ENCODE results near the gene CEP131.
A peak's percentile ranks its signal among the peaks of the same experiment; 100 is the strongest.

Gene CEP131

DNA sequence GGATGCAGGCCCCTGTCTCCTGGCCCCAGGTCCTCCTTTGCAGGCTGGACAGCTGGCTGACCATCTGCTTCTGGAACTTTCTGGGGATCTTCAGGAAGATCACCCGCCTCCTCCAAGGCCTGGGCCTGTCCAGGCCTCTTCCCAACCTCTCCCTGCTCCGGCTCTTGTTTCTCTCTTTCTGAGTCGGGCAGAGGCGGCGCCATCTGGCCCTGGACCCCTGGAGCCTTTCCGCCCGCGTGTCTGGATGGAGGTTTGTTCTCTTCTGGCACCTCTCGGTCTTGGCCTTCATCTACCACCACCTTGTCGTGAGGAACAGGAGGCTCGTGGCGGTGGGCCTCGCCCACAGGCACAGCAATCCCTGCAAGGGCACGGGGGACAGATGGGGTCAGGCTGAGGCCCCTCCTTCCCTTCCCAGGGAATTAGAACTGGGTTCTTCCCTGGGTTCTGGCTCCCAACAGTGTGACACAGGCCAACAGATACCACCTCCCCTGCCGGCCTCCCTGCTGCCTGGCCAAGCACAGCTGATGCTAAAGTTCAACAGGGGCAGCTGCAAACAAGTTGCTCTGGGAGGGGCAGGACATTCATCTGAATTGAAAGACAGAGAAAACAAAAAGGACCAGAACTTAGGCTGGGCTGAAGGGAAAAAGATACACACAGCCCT lies 29.7 kb upstream of the CEP131 start:
- TF ChIP-seq TAF1 (IDR thresholded peaks at IDR 0.05; ENCODE audit: low read depth, low read length) (no peak), SPI1 (IDR thresholded peaks at IDR 0.05; ENCODE audit: low read depth, low read length) (no peak), PAX5 (IDR thresholded peaks at IDR 0.05; ENCODE audit: insufficient read depth, low read length, severe bottlenecking) (no peak)
- no peak for FAIRE-seq
- DNase-seq (ENCODE audit: insufficient read length, low spot score) = no peak

DNA sequence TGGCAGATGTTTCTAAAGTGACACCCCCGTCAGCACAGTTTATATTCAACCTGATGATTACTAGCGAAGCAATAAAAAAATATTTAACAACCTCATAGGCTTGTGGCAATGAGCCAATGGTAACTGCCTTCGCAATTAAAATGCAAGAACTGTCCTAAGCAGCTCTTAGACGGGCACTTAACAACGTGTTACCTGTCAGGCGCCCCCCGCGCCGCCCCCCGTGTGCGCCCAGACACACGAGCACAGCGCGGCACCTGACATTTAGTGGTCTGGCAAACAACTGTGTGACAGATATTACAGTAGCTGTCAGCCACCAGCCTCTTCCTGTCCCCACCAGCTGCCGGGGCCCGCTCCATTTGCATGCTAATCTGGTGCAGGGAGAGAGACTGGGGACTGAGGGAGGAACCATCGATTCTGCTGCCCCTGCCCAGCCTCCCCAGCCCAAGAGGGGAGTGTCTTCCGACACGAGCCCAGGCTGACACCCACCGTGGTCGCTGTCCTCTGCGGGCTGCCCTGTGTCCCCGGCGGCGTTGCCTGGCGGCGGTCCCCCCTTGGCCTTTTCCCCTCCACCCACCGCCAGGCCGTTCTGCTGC lies 29.0 kb upstream of the CEP131 start:
- FAIRE-seq (no peak), DNase-seq (ENCODE audit: insufficient read length, low spot score) (no peak)
- TF ChIP-seq POU2F2 (IDR thresholded peaks at IDR 0.05; ENCODE audit: low read depth, low read length) = no peak
- no peak for TF ChIP-seq SPI1 (IDR thresholded peaks at IDR 0.05; ENCODE audit: low read depth, low read length)
- no peak for TF ChIP-seq POLR2AphosphoS5 (IDR thresholded peaks at IDR 0.05; ENCODE audit: low read depth, low read length)
- TF ChIP-seq POLR2A (IDR thresholded peaks at IDR 0.05; ENCODE audit: low read depth, low read length) = no peak
- no peak for TF ChIP-seq PAX5 (IDR thresholded peaks at IDR 0.05; ENCODE audit: insufficient read depth, low read length, severe bottlenecking)
- no peak for TF ChIP-seq TAF1 (IDR thresholded peaks at IDR 0.05; ENCODE audit: low read depth, low read length)

DNA sequence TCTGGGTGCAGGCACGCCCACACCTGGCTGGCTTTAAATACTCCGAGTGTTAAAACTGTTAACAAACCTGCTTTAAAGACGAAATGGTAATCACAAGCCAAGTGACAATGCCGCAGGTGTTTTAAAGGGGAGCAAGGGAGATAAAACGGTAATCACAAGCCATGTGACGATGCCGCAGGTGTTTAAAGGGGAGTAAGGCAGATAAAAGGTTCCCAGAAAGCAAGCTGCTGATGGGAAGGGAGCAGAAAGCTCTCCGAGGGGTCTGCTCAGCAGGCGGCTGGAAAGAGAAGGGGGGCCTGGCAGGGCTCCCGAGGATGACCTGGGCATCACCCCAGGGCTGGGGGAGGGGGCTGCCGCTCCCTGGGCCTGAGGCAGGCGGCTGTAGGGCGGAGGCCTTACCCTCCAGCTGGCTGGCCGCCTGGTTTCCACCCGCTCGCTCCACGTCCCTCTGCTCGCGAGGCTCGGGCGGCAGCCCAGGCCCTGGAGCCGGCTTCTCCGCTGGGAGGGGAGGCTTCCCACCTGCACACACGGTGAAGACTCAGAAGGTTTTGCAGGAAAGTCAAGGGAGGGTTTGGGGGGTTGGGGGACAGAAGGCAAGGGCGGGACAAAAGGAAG lies 28.4 kb upstream of the CEP131 start:
- TF ChIP-seq POLR2A (IDR thresholded peaks at IDR 0.05; ENCODE audit: low read depth, low read length) (no peak), TAF1 (IDR thresholded peaks at IDR 0.05; ENCODE audit: low read depth, low read length) (no peak), SPI1 (IDR thresholded peaks at IDR 0.05; ENCODE audit: low read depth, low read length) (no peak), PAX5 (IDR thresholded peaks at IDR 0.05; ENCODE audit: insufficient read depth, low read length, severe bottlenecking) (no peak), POLR2AphosphoS5 (IDR thresholded peaks at IDR 0.05; ENCODE audit: low read depth, low read length) (no peak), POU2F2 (IDR thresholded peaks at IDR 0.05; ENCODE audit: low read depth, low read length) (no peak)
- FAIRE-seq = no peak
- DNase-seq (ENCODE audit: insufficient read length, low spot score) = no peak

DNA sequence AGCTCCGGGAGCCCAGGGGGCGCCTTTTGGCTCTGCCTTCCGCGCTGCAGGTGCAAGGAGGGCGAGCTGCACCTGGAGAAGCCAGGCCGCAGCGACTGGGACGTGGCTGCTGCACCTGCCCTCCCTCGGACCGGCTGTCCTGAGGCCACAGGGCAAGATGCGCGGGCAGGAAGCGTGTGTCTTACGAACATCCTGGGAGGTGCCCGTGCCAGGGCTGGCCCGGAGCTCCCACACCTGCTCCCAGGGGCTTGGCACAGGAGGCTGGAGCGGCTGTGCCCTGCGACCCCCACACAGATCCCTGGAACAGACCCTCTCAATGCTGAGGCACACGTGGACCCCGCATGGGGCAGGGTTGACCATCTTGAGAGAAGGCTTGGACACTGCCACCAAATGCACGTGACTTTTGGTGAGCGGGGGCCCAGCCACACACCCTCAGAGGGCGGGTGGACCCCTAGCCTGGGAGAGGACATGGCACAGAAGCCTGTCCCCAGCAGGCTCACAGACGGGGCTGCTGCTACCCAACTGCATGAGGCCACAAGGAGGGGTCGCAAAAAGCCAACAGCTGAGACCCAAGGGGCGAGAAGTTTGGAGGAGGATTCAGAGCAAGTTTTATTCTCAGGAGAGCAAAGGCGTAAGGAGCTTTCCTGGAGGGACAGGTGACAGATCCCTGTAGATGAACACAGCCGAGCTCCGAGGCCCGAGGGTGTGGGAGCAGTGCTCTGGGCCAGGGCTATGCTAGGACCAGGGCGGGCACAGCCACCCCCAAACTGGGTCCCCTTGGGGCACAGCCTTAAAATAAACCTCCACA lies 27.7 kb upstream of the CEP131 start:
- no peak for FAIRE-seq
- no peak for TF ChIP-seq POU2F2 (IDR thresholded peaks at IDR 0.05; ENCODE audit: low read depth, low read length)
- no peak for TF ChIP-seq POLR2AphosphoS5 (IDR thresholded peaks at IDR 0.05; ENCODE audit: low read depth, low read length)
- TF ChIP-seq POLR2A (IDR thresholded peaks at IDR 0.05; ENCODE audit: low read depth, low read length) = no peak
- TF ChIP-seq TAF1 (IDR thresholded peaks at IDR 0.05; ENCODE audit: low read depth, low read length) = no peak
- no peak for TF ChIP-seq PAX5 (IDR thresholded peaks at IDR 0.05; ENCODE audit: insufficient read depth, low read length, severe bottlenecking)
- no peak for TF ChIP-seq SPI1 (IDR thresholded peaks at IDR 0.05; ENCODE audit: low read depth, low read length)
- DNase-seq (ENCODE audit: insufficient read length, low spot score) = no peak

DNA sequence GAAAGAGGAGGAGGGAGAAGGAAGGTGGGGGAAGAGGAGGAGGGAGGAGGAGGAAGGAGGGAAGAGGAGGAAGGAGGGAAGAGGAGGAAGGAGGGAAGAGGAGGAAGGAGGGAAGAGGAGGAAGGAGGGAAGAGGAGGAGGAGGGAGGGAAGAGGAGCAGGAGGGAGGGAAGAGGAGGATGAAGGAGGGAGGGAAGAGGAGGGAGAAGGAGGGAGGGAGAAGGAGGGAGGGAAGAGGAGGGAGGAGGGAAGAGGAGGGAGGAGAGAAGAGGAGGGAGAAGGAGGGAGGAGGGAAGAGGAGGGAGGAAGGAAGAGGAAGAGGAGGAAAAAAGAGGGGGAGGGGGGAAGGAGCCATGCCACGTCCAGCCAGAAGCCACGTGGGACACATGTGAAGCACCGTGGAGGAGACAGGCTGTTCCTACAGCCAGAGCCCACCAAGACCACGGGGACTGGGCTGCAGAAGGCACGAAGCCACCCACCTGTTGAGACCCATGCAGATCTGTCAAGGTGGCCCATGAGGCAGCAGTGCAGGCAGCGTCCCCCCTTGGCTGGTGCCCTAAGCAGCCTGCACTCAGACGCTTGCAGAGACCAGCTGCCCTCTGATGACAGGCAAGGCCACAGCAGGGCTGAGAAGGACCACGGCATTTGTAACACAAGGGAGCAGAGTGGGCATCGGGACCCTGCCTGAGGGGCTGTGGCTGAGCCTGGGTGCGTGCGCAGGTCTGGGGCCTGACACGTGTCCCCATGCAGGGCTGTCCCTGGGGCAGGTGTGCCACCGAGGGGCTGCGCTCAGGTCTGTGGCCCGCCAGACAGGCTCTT lies 26.7 kb upstream of the CEP131 start:
- TF ChIP-seq POLR2AphosphoS5 (IDR thresholded peaks at IDR 0.05; ENCODE audit: low read depth, low read length) (0 out of 2 replicates have a peak, but pooled peaks have one; percentile 24), POLR2A (IDR thresholded peaks at IDR 0.05; ENCODE audit: low read depth, low read length) (peak; percentile 53), TAF1 (IDR thresholded peaks at IDR 0.05; ENCODE audit: low read depth, low read length) (no peak), PAX5 (IDR thresholded peaks at IDR 0.05; ENCODE audit: insufficient read depth, low read length, severe bottlenecking) (no peak), POU2F2 (IDR thresholded peaks at IDR 0.05; ENCODE audit: low read depth, low read length) (0 out of 2 replicates have a peak, but pooled peaks have one; percentile 38)
- FAIRE-seq = peak; percentile 84
- DNase-seq (ENCODE audit: insufficient read length, low spot score) = no peak

DNA sequence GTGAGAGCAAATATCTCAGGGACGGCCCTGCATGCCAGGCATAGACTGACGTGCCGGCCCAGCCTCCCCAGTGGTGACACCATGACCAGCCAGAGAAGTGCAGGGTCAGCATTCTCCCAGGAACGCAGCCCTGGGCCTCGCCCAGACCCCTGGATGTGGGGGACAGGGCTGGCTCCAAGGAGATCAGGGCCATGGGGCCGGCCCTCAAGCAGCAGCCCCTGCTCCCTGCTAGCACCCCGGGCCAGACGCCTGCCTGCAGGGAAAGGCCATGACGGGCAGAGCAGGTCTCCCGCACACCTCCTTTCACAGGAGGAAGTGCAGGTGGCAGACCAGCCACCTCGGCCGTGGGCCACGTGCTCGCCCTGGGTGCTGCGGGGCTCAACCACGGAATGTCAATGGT lies 25.9 kb upstream of the CEP131 start:
- no peak for FAIRE-seq
- TF ChIP-seq PAX5 (IDR thresholded peaks at IDR 0.05; ENCODE audit: insufficient read depth, low read length, severe bottlenecking) = no peak
- no peak for DNase-seq (ENCODE audit: insufficient read length, low spot score)

DNA sequence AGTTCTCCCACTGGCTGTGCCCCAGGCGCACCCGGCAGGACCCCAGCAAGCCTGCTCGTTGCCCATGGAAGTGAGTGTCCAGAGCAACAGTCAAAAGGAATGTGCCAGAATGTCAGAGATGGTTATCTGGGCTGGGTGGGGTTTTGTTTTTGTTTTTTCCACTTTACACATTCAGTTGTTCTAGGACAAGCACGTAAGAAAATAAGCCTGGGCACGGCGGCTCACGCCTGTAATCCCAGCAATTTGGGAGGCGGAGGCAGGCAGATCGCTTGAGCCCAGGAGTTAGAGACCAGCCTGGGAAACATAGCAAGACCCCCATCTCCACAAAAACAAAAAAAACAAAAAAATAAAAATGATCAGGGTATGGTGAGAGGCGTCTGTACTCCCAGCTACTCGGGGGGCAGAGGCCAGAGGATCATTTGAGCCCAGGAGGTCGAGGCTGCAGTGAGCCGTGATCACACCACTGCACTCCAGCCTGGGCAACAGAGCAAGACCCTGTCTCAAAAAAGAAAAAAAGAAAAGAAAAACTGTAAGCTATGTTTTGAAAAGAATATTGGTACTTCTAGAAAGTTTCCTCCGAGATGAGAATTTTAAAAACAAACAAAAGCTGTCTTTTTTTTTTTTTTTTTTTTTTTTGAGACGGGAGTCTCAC lies 24.7 kb upstream of the CEP131 start:
- DNase-seq (ENCODE audit: insufficient read length, low spot score) (no peak), FAIRE-seq (no peak)

DNA sequence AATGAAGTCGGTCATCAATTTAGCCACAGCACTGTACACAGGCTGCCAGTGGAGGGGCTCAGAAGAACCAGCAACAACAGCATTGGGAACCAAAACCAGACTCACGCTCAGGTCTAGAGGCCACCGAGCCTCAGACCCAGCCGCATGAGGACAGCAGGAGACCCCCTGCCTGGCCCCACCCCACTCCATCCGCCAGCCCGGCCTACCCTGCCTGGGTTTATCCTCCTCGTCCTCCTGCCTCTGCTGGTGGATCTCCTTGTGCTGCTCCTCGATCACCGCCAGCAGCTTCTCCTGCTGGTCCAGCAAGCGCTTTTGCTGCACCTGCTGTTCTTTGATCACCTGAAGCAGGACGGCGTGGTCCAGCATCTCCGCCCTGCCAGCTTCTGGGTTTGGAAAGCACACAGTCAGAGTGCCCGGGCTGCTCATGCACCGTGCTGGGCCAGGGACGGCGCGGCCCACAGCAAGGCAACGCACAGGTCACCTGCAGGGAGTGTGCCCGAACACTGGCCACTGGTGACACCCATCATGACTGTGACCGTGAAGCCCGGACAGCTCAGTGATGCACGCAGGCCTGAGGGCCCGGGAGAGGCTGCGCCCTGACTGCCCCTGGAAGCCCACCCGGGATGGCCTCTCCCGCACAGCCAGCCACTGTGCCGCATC lies 24.0 kb upstream of the CEP131 start:
- FAIRE-seq = no peak
- no peak for DNase-seq (ENCODE audit: insufficient read length, low spot score)

More for the DNA sequence above, 24.7 kb upstream of the CEP131 start:
- TF ChIP-seq TAF1 (IDR thresholded peaks at IDR 0.05; ENCODE audit: low read depth, low read length) = no peak
- no peak; the same call in 1 of the 2 replicates for TF ChIP-seq POLR2A (IDR thresholded peaks at IDR 0.05; ENCODE audit: low read depth, low read length)

DNA sequence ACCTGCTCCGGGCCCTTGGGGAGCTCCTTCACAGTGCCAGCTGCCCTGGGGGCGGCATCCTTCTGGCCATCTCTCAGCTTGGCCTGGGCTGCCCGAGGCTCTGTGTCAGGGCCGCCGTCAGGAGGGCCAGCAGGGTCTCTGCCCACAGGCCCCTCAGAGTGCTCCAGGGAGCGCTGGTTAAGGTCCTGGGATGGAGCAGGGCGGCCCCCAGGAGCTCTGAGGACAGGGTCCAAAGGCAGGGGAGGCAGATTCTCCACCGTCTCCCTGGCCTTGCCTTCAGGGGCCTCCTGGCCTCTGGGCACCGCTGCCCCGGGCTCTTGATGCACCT lies 23.5 kb upstream of the CEP131 start:
- DNase-seq (ENCODE audit: insufficient read length, low spot score) (no peak), FAIRE-seq (no peak)
- TF ChIP-seq POLR2AphosphoS5 (IDR thresholded peaks at IDR 0.05; ENCODE audit: low read depth, low read length) = no peak

More for the DNA sequence above, 24.0 kb upstream of the CEP131 start:
- TF ChIP-seq POLR2AphosphoS5 (IDR thresholded peaks at IDR 0.05; ENCODE audit: low read depth, low read length) (peak; percentile 49; the same call in 1 of the 2 replicates), POU2F2 (IDR thresholded peaks at IDR 0.05; ENCODE audit: low read depth, low read length) (no peak)

Measured in GM12891 (cell line).